Neural cell (in vitro differentiated cells): ENCODE data around the gene NUBP2. TPM values are rescaled to one million over a fixed set of nuclear protein-coding genes. Genes with fewer than 3 reads are reported as not detected.

ENCODE experiments used
- H2AFZ ChIP-seq: fragments of 200-600, 300-800 bp; sonication (generic), shearing (Covaris generic); 2 replicates; pipeline ENCODE4 v1.6.0; 2014; ENCODE audit warnings: low read depth, mild to moderate bottlenecking, antibody characterized with exemption, low read length, moderate library complexity
- H3F3A ChIP-seq: fragments of 200-600 bp; shearing (Covaris generic); 2 replicates; pipeline ENCODE4 v1.6.1; 2016; ENCODE audit warnings: mild to moderate bottlenecking, moderate library complexity, mixed read lengths, antibody characterized with exemption, low read length; ENCODE audit not compliant: insufficient read depth, poor library complexity, severe bottlenecking
- H3K27ac ChIP-seq: fragments of 200-600, 300-800 bp; sonication (generic), shearing (Covaris generic); 2 replicates; pipeline ENCODE4 v1.5.1; 2014; ENCODE audit warnings: mild to moderate bottlenecking, low read length, moderate library complexity
- H3K27me3 ChIP-seq: fragments of 300-800, 200-600 bp; sonication (generic), shearing (Covaris generic); 2 replicates; pipeline ENCODE4 v1.6.0; 2014; ENCODE audit warnings: mild to moderate bottlenecking, low read depth, low read length, moderate library complexity; ENCODE audit not compliant: insufficient read depth
- H3K36me3 ChIP-seq: fragments of 300-800, 200-600 bp; sonication (generic), shearing (Covaris generic); 2 replicates; pipeline ENCODE4 v1.5.1; 2014; ENCODE audit warnings: mild to moderate bottlenecking, antibody characterized with exemption, low read length, moderate library complexity; ENCODE audit not compliant: insufficient read depth
- H3K4me2 ChIP-seq: fragments of 300-800, 200-600 bp; sonication (generic), shearing (Covaris generic); 2 replicates; pipeline ENCODE4 v1.6.0; 2014; ENCODE audit warnings: mild to moderate bottlenecking, low read length
- H3K4me3 ChIP-seq: fragments of 300-800, 200-600 bp; sonication (generic), shearing (Covaris generic); 2 replicates; pipeline ENCODE4 v1.5.1; 2014; ENCODE audit warnings: mild to moderate bottlenecking, low read length, moderate library complexity
- H3K79me2 ChIP-seq: fragments of 200-600 bp; shearing (Covaris generic); replicated peaks from 2 replicates; pipeline ENCODE4 v1.6.0; 2014; ENCODE audit warnings: mild to moderate bottlenecking, low read length, moderate library complexity; ENCODE audit not compliant: insufficient read depth
- H3K9ac ChIP-seq: fragments of 300-800, 200-600 bp; sonication (generic), shearing (Covaris generic); 2 replicates; pipeline ENCODE4 v1.6.1; 2016; ENCODE audit warnings: mild to moderate bottlenecking, low read length, mixed read lengths
- H3K9me2 ChIP-seq: fragments of 200-600 bp; shearing (Covaris generic); 2 replicates; pipeline ENCODE4 v1.6.1; 2016; ENCODE audit warnings: mild to moderate bottlenecking, low read length, mixed read lengths; ENCODE audit not compliant: insufficient read depth
- H3K9me3 ChIP-seq: fragments of 200-600, 300-800 bp; sonication (generic), shearing (Covaris generic); 2 replicates; pipeline ENCODE4 v1.6.1; 2016; ENCODE audit warnings: mild to moderate bottlenecking, mixed run types, low read length, moderate library complexity, mixed read lengths
- H4K20me1 ChIP-seq: fragments of 200-600 bp; shearing (Covaris generic); 2 replicates; pipeline ENCODE4 v1.6.1; 2016; ENCODE audit warnings: mild to moderate bottlenecking, mixed run types; ENCODE audit not compliant: insufficient read depth
- CTCF ChIP-seq: fragments of 450-650 bp; IDR thresholded peaks from 2 replicates; pipeline ENCODE4 v1.5.1; 2014; ENCODE audit warnings: antibody characterized with exemption, mild to moderate bottlenecking, moderate library complexity; ENCODE audit not compliant: poor library complexity, severe bottlenecking
- EP300 ChIP-seq: fragments of 450-650 bp; conservative IDR thresholded peaks from 2 replicates; pipeline ENCODE4 v1.6.1; 2014; ENCODE audit warnings: antibody characterized with exemption, mild to moderate bottlenecking, moderate library complexity; ENCODE audit not compliant: poor library complexity, severe bottlenecking
- EZH2 ChIP-seq: fragments of 200-600, 300-800 bp; shearing (Covaris generic), sonication (generic); IDR thresholded peaks from 2 replicates; pipeline ENCODE4 v1.6.1; 2014; ENCODE audit warnings: antibody characterized with exemption, low read length, borderline replicate concordance, mild to moderate bottlenecking; ENCODE audit not compliant: insufficient read depth, poor library complexity, severe bottlenecking
- MXI1 ChIP-seq: fragments of 450-650 bp; conservative IDR thresholded peaks from 2 replicates; pipeline ENCODE4 v1.6.1; 2014; ENCODE audit warnings: antibody characterized with exemption, mild to moderate bottlenecking; ENCODE audit not compliant: poor library complexity, severe bottlenecking
- POLR2AphosphoS5 ChIP-seq: IDR thresholded peaks from 2 replicates; pipeline ENCODE4 v1.6.1; 2012
- RAD21 ChIP-seq: fragments of 450-650 bp; conservative IDR thresholded peaks from 2 replicates; pipeline ENCODE4 v1.6.1; 2014; ENCODE audit warnings: antibody characterized with exemption, mild to moderate bottlenecking, moderate library complexity
- REST ChIP-seq: IDR thresholded peaks from 2 replicates; pipeline ENCODE4 v1.6.1; 2012; ENCODE audit warnings: borderline replicate concordance
- SMC3 ChIP-seq: fragments of 450-650 bp; conservative IDR thresholded peaks from 2 replicates; pipeline ENCODE4 v1.6.1; 2014; ENCODE audit warnings: antibody characterized with exemption, mild to moderate bottlenecking, moderate library complexity; ENCODE audit not compliant: poor library complexity
- TAF1 ChIP-seq: IDR thresholded peaks from 2 replicates; pipeline ENCODE4 v1.6.1; 2012; ENCODE audit warnings: low read depth
- polyA plus RNA-seq: library from polyadenylated mRNA; depleted of rRNA; stranded (reverse); fragments of >200 nt; gene quantifications from 2 replicates; pipeline ENCODE4 v1.2.3, GENCODE V29; 2014

Gene NUBP2
- polyA plus RNA-seq, 1 donor from 2014 or later = 213 TPM

GRCh38 chr16:1746693-1747195 lies 36.0 kb upstream of the NUBP2 start:
- Histone ChIP-seq H3K4me3 (no peak overlapping the region), H3K27me3 (no peaks in the 10 kb centered on the region), H3K9me3 (no peaks in the 10 kb centered on the region), H3K4me2 (no peak overlapping the region), H3K79me2 (no peaks in the 10 kb centered on the region), H4K20me1 (no peaks in the 10 kb centered on the region), H3K27ac (no peak overlapping the region), H3F3A (no peaks in the 10 kb centered on the region), H2AFZ (no peak overlapping the region), H3K9me2 (no peaks in the 10 kb centered on the region), H3K9ac (no peak overlapping the region), H3K36me3 (peaks cover 7% of the 10 kb centered on the region)
- no peak for TF ChIP-seq REST
- TF ChIP-seq TAF1 = no peak
- TF ChIP-seq SMC3 = no peak
- TF ChIP-seq MXI1 = no peak
- TF ChIP-seq CTCF = no peak
- no peak for TF ChIP-seq EZH2
- TF ChIP-seq EP300 = no peak
- no peak for TF ChIP-seq RAD21
- TF ChIP-seq POLR2AphosphoS5 = no peak

GRCh38 chr16:1747934-1748333 lies 34.8 kb upstream of the NUBP2 start:
- Histone ChIP-seq H3K4me3 (no peak overlapping the region), H3K36me3 (peaks cover 7% of the 10 kb centered on the region), H3K9me2 (no peaks in the 10 kb centered on the region), H2AFZ (no peak overlapping the region), H3F3A (no peaks in the 10 kb centered on the region), H3K9ac (no peak overlapping the region), H3K27ac (no peak overlapping the region), H3K9me3 (no peaks in the 10 kb centered on the region), H4K20me1 (no peaks in the 10 kb centered on the region), H3K27me3 (no peaks in the 10 kb centered on the region), H3K79me2 (no peaks in the 10 kb centered on the region), H3K4me2 (no peak overlapping the region)
- TF ChIP-seq RAD21 = no peak
- no peak for TF ChIP-seq EZH2
- no peak for TF ChIP-seq MXI1
- no peak for TF ChIP-seq TAF1
- TF ChIP-seq SMC3 = no peak
- TF ChIP-seq CTCF = no peak
